Kidney (tissue), 14 donors: ENCODE results near the gene MEI1. TPM values are rescaled to one million over a fixed set of nuclear protein-coding genes. Genes with fewer than 3 reads are reported as not detected.

Experiments used
- DNase-seq, 5 donors: peaks; one replicate each; pipeline ENCODE4 v3.0.0-alpha.2; 2013 to 2020
- FAIRE-seq: peaks from 2 replicates; lab custom pipeline; 2012; peaks lifted over from hg19 to GRCh38; lab: Jason Lieb, UNC
- H3K27ac ChIP-seq, 2 donors: one replicate each; pipeline ENCODE4 v1.7.0; 2013; ENCODE audit warnings: low read depth in 2 of 2, low read length in 2 of 2, inconsistent platforms in 1 of 2
- H3K27me3 ChIP-seq: one replicate; pipeline ENCODE4 v1.7.1; 2013; ENCODE audit warnings: low read length, inconsistent platforms; ENCODE audit not compliant: control insufficient read depth, insufficient read depth
- H3K36me3 ChIP-seq, 3 donors: one replicate each; pipeline versions ENCODE4 v1.7.0 to v1.7.1; 2013; ENCODE audit warnings: low read length in 3 of 3, control low read depth in 1 of 3, inconsistent platforms in 1 of 3; ENCODE audit not compliant: insufficient read depth in 3 of 3, control insufficient read depth in 2 of 3
- H3K4me1 ChIP-seq, 3 donors: one replicate each; pipeline versions ENCODE4 v1.7.0 to v1.7.1; 2013; ENCODE audit warnings: low read length in 3 of 3, inconsistent platforms in 1 of 3, low read depth in 1 of 3; ENCODE audit not compliant: control insufficient read depth in 2 of 3, insufficient read depth in 2 of 3
- H3K4me3 ChIP-seq, 3 donors: one replicate each; pipeline versions ENCODE4 v1.7.0 to v1.8.1; 2013; ENCODE audit warnings: low read length in 3 of 3, control low read depth in 1 of 3, inconsistent platforms in 1 of 3
- H3K9ac ChIP-seq, 3 donors: one replicate each; pipeline versions ENCODE4 v1.7.0 to v1.7.1; 2013; ENCODE audit warnings: low read length in 3 of 3, control low read depth in 1 of 3, inconsistent platforms in 1 of 3
- H3K9me3 ChIP-seq, 3 donors: one replicate each; pipeline versions ENCODE4 v1.7.0 to v1.7.1; 2013; ENCODE audit warnings: low read length in 3 of 3, control low read depth in 1 of 3, inconsistent platforms in 1 of 3; ENCODE audit not compliant: control insufficient read depth in 2 of 3, insufficient read depth in 1 of 3
- CTCF ChIP-seq: IDR thresholded peaks from 3 replicates; pipeline ENCODE4 v1.5.1; 2012; ENCODE audit warnings: mild to moderate bottlenecking, moderate library complexity, borderline replicate concordance; ENCODE audit not compliant: insufficient read depth; ENCODE audit errors: extremely low read depth
- intact Hi-C: fragments of 100-400 bp; cut with DNase I; formaldehyde crosslinking; loops from one replicate; pipeline ENCODE4 v1.11.1; 2022
- polyA plus RNA-seq: library from polyadenylated mRNA; stranded (reverse); fragments of 350-450 nt; fragmentation: Illumina TruSeq; extraction: RNeasy Lipid Tissue Mini Kit (QIAGEN cat#74804); gene quantifications from one replicate; pipeline ENCODE4 v1.2.3, GENCODE V29; 2014; ENCODE audit warnings: low read depth, low replicate concordance; ENCODE audit not compliant: insufficient read depth
- total RNA-seq: library from RNA; stranded (reverse); fragmentation: NEBNext Ultra II Directional; extraction: Animal tissue kit (Norgen Biotek cat#: 25700); gene quantifications from one replicate; pipeline ENCODE4 v1.2.1, GENCODE V29; 2021
- donor health status: control.
- donor health status: control.
- donor health status: control.
- donor health status: control.
- donor health status: control.
- donor health status: DM: yes; HTN: yes; CAD: no.
- donor health status: Normal renal cell carcinoma (clear cell type).

Gene MEI1
- total and polyA plus RNA-seq, 2 donors from 2014 or later, result 2.4 to 14.6 TPM

GRCh38 chr22:41702763-41703162 is 3.5 kb downstream of the MEI1 start:
- DNase-seq (no peak), FAIRE-seq (no peak)
- no peaks in the 10 kb centered on the region for H3K27me3 ChIP-seq
- no peak overlapping the region for H3K27ac ChIP-seq
- H3K9me3 ChIP-seq, result no peaks in the 10 kb centered on the region
- no peak overlapping the region for H3K4me3 ChIP-seq
- no peak for TF ChIP-seq CTCF
- H3K9ac ChIP-seq, result no peak overlapping the region
- no peaks in the 10 kb centered on the region for H3K36me3 ChIP-seq
- intact Hi-C loops, result no loop called here
- peaks cover 0 to 3% (median 0%) of the 10 kb centered on the region in 3 donors for H3K4me1 ChIP-seq

GRCh38 chr22:41709341-41709740 is 10.0 kb downstream of the MEI1 start:
- H3K9ac ChIP-seq, result no peak overlapping the region
- intact Hi-C loops, result no loop called here
- H3K9me3 ChIP-seq, result no peaks in the 10 kb centered on the region
- H3K4me1 ChIP-seq, result no peaks in the 10 kb centered on the region
- H3K36me3 ChIP-seq, result no peaks in the 10 kb centered on the region
- no peak for TF ChIP-seq CTCF
- H3K27me3 ChIP-seq, result no peaks in the 10 kb centered on the region
- no peak overlapping the region for H3K4me3 ChIP-seq
- FAIRE-seq (no peak), DNase-seq (no peak)
- H3K27ac ChIP-seq, result no peak overlapping the region

- intact Hi-C loops, result no loop called here
Measured at GRCh38 chr22:41713004-41713403, 13.7 kb downstream of the MEI1 start.

More at GRCh38 chr22:41713004-41713403, 13.7 kb downstream of the MEI1 start:
- no peak for DNase-seq
- Histone ChIP-seq H3K27ac (no peak overlapping the region), H3K4me3 (no peak overlapping the region), H3K36me3 (no peaks in the 10 kb centered on the region), H3K9ac (no peak overlapping the region), H3K9me3 (no peaks in the 10 kb centered on the region), H3K4me1 (no peaks in the 10 kb centered on the region), H3K27me3 (no peaks in the 10 kb centered on the region)
- FAIRE-seq, result no peak
- no peak for TF ChIP-seq CTCF
